Ovary (tissue), 3 donors: ENCODE data around the gene SLC36A3.

Experiments used
- EP300 ChIP-seq: sonication (generic); formaldehyde crosslinking; IDR thresholded peaks from one replicate; pipeline ENCODE4 v1.6.1; 2017; ENCODE audit warnings: antibody characterized with exemption
- POLR2A ChIP-seq: fragments of 450-650 bp; IDR thresholded peaks from one replicate; pipeline ENCODE4 v1.6.1; 2017; ENCODE audit warnings: antibody characterized with exemption, mild to moderate bottlenecking, moderate library complexity
- TF ChIP-seq, protein P1 (sequence below), 3 donors: fragments of 450-650 bp in 2 of 3; fragments of 200-600 bp in 1 of 3; IDR thresholded peaks; one replicate each; pipeline versions ENCODE4 v1.5.1 to v1.8.0; 2016 to 2022; ENCODE audit warnings: antibody characterized with exemption in 3 of 3, mild to moderate bottlenecking in 1 of 3
- donor health status: DM: no; HTN: no; CAD: no.

DNA sequence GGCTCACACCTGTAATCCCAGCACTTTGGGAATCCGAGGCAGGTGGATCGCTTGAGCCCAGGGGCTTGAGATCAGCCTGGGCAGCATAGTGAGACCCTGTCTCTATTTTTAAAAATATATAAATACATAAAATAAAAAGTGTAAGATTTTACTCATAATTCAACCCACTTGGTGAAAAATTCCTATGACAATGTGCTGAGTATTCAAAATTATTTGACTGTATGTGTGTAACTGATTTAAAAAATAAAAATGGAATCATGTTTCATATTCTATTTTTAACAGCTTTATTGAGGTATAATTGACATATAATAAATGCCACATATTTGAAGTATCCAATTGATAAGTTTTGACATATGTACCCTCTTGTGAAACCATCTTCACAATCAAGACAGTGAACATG lies 27.8 kb downstream of the SLC36A3 start:
- TF ChIP-seq POLR2A (no peak), EP300 (no peak)
- TF ChIP-seq, protein P1, sequence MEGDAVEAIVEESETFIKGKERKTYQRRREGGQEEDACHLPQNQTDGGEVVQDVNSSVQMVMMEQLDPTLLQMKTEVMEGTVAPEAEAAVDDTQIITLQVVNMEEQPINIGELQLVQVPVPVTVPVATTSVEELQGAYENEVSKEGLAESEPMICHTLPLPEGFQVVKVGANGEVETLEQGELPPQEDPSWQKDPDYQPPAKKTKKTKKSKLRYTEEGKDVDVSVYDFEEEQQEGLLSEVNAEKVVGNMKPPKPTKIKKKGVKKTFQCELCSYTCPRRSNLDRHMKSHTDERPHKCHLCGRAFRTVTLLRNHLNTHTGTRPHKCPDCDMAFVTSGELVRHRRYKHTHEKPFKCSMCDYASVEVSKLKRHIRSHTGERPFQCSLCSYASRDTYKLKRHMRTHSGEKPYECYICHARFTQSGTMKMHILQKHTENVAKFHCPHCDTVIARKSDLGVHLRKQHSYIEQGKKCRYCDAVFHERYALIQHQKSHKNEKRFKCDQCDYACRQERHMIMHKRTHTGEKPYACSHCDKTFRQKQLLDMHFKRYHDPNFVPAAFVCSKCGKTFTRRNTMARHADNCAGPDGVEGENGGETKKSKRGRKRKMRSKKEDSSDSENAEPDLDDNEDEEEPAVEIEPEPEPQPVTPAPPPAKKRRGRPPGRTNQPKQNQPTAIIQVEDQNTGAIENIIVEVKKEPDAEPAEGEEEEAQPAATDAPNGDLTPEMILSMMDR (IDR thresholded peaks at IDR 0.05): no peak
